ENCODE results near the gene HOXA4.

Gene HOXA4

DNA sequence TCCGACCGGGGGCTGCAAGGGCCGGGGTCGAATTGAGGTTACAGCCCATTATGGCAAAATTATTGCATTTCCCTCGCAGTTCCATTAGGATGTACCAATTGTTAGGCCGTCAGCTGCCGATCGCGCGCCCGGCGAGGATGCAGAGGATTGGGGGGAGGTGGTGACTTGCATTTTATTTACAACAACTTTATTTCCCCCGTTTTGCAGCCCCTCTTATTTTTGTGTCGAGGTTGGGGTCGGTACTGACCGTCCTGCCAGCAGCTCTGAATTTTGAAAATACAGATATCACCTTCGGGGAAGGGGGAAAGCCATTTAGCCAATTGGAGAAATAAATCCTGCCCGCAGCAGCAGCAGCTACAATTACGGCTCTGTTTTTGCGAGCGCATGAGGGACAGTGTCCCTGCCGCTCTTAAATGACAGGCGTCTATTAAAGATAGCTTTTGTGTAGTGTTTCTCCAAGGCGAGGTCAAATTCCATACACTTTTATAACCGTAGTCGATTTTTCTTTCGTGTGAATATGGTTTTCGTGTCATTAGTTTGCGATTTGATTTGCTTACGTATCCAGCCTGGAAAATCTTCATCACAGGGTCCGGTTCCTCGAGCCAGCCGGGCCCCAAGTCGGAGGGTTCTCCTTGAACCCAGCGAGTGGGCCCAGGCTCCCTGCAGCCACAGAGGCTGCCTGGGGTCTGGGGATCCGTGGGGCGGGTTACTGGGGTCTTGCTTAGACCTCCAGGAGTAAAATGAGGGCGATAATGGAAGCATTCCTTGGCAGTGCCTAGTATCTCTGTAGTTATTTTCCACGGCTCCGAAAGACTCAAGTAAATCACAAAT lies 13.6 kb upstream of the HOXA4 start:
- peaks cover 9% of the 10 kb centered on the region for H3K4me1 ChIP-seq
- no peak for DNase-seq (ENCODE audit: low spot score in 2 of 2)
- H3K36me3 ChIP-seq (replicated peaks), result peaks cover 57% of the 10 kb centered on the region
- in situ Hi-C loops (cut with MboI; ENCODE audit: low sequenced_read_pairs), result no loop called here
- no peak overlapping the region for H3K4me3 ChIP-seq
- H3K9me3 ChIP-seq, result no peaks in the 10 kb centered on the region
- H3K27me3 ChIP-seq (ENCODE audit: low read depth), result no peaks in the 10 kb centered on the region

DNA sequence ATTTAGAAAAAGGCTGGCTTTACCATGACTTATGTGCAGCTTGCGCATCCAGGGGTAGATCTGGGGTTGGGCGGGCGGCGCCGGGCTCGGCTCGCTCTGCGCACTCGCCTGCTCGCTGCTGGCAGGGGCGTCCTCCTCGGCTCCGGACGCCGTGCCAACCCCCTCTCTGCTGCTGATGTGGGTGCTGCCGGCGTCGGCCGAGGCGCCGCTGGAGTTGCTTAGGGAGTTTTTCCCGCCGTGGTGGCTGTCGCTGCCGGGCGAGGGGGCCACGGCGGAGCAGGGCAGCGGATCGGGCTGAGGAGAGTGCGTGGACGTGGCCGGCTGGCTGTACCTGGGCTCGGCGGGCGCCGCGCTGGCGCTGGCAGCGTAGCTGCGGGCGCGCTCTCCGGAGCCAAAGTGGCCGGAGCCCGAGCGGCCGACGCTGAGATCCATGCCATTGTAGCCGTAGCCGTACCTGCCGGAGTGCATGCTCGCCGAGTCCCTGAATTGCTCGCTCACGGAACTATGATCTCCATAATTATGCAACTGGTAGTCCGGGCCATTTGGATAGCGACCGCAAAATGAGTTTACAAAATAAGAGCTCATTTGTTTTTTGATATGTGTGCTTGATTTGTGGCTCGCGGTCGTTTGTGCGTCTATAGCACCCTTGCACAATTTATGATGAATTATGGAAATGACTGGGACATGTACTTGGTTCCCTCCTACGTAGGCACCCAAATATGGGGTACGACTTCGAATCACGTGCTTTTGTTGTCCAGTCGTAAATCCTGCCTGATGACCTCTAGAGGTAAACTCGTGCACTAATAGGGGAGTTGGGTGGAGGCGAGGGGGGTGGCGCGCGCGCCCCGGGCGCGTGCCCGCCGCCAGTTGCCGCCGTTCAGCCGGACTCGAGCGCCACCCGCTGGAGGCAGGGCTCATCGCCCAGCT lies 12.7 kb upstream of the HOXA4 start, which contains the start of gene HOXA5:
TSS of gene HOXA5 (minus strand) at position 659 of the 927 bp plus-strand sequence. CDS start at position 585, 74 bp downstream.
- DNase-seq (ENCODE audit: low spot score in 2 of 2), result no peak
- no peaks in the 10 kb centered on the region for H3K9me3 ChIP-seq
- peaks cover 58% of the 10 kb centered on the region for H3K36me3 ChIP-seq (replicated peaks)
- no peak within 1 kb of the TSS for H3K4me3 ChIP-seq
- in situ Hi-C loops (cut with MboI; ENCODE audit: low sequenced_read_pairs), result no loop called here
- peaks cover 2% of the 10 kb centered on the region for H3K4me1 ChIP-seq
- no peaks in the 10 kb centered on the region for H3K27me3 ChIP-seq (ENCODE audit: low read depth)

GRCh38 chr7:27142580-27143022 lies 12.0 kb upstream of the HOXA4 start:
- in situ Hi-C loops (cut with MboI; ENCODE audit: low sequenced_read_pairs), result no loop called here
- Histone ChIP-seq H3K36me3 (replicated peaks) (peaks cover 65% of the 10 kb centered on the region), H3K4me1 (0 out of 2 replicates have a peak, but pooled peaks cover 2% of the 10 kb centered on the region), H3K4me3 (no peak overlapping the region), H3K27me3 (ENCODE audit: low read depth) (no peaks in the 10 kb centered on the region), H3K9me3 (no peaks in the 10 kb centered on the region)
- DNase-seq (ENCODE audit: low spot score in 2 of 2), result no peak

DNA sequence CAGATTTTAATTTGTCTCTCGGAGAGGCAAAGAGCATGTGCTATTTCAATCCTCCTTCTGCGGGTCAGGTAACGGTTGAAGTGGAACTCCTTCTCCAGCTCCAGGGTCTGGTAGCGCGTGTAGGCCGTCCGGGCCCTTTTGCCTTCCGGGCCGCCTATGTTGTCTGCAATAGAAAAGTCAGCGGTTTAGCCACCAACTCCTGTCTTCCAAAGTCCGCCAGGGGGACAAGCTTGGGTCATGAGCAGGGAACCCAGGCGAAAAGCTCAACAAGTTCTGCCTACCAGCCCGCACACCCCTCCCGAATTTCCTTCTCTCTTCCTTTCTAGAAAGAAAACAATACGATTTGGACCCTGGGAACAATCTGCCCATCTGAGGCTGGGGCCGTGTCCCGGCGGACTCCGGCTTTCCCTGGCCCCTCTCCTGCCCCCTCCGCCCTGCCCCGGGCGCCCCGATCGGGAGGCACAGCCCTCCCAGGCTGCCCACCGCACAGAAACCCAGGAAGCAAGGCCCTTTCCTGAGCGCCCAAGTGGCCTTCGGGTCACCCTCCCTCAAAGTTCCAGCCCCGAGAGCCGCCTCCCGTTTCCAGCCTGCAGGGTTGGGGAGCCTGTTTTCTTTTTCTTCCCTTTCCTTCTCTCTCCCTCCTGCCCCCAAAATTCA lies 11.5 kb upstream of the HOXA4 start:
- DNase-seq (ENCODE audit: low spot score in 2 of 2), result no peak
- 0 out of 2 replicates have a peak, but pooled peaks cover 2% of the 10 kb centered on the region for H3K4me1 ChIP-seq
- no peaks in the 10 kb centered on the region for H3K27me3 ChIP-seq (ENCODE audit: low read depth)
- no peaks in the 10 kb centered on the region for H3K9me3 ChIP-seq
- H3K36me3 ChIP-seq (replicated peaks), result peaks cover 65% of the 10 kb centered on the region
- in situ Hi-C loops (cut with MboI; ENCODE audit: low sequenced_read_pairs), result no loop called here
- H3K4me3 ChIP-seq, result no peak overlapping the region

DNA sequence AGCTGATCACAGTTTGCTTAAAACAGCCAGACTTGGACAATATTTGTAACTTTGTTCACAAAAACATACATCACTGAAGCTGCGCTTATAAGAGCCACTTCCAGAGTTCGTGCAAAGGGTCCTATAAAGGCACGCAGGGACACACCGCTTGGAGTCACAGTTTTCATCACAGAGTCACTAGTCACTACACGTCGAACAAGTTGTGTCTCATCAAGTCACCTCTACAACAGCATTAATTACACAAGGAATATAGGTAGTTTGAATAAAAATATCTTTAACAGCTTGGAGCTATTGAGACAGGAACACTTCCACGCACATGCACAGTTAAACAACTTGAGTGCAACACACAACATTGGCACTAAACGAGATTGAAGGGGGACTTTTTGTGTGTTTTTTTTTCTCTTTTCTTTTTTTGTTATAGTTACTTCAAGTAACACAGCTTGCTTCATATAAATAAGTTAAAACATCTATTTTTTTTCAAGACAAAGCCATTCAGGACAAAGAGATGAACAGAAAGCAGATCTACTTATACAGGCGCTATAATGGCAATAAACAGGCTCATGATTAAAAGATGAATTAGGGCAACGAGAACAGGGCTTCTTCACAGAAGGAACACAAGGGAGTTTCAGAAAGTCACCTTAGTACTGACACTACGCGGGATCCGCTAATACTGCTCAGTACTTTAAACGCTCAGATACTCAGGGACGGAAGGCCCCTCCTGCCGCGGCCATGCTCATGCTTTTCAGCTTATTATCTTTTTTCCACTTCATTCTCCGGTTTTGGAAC lies 10.8 kb upstream of the HOXA4 start:
- DNase-seq (ENCODE audit: low spot score in 2 of 2), result no peak
- peaks cover 58% of the 10 kb centered on the region for H3K36me3 ChIP-seq (replicated peaks)
- in situ Hi-C loops (cut with MboI; ENCODE audit: low sequenced_read_pairs), result no loop called here
- H3K4me3 ChIP-seq, result no peak overlapping the region
- no peaks in the 10 kb centered on the region for H3K27me3 ChIP-seq (ENCODE audit: low read depth)
- H3K4me1 ChIP-seq, result 0 out of 2 replicates have a peak, but pooled peaks cover 2% of the 10 kb centered on the region
- no peaks in the 10 kb centered on the region for H3K9me3 ChIP-seq

DNA sequence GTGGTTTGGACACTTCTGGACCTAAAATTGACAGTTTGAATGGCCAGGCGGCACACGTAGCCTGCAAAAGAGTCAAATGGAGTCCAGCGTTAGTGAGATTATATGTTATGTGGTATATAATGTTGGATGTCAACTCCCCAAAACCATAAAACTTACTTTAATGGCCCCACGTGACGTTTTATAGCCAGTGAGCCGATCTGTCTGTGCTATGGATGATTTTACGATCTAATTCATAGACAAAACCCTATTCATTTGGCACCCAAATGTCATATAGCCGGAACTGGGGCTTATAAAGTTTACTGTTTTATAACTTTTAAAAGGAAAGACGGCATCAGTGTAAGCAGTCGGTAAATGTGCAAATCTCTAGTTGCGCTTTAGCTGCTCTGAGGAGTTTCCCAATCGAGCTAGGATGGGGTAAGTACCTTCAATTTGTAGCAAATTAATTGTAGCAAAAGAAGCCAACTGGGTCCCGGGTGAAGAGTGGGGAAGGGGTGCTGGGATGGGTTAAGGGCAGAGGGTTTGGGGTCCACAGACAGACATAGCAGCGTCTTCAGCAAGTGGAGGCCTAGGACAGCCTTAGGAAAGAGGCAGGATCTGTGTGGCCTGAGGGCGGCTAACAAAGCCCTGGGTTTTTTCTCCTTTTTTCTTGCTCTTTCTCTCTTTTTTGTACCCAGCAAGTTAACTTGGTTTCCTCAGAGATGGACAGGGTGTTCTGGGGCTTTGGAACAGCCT lies 9.7 kb upstream of the HOXA4 start:
- no peaks in the 10 kb centered on the region for H3K27me3 ChIP-seq (ENCODE audit: low read depth)
- H3K4me3 ChIP-seq, result no peak overlapping the region
- no peaks in the 10 kb centered on the region for H3K9me3 ChIP-seq
- H3K36me3 ChIP-seq (replicated peaks), result peaks cover 47% of the 10 kb centered on the region
- 0 out of 2 replicates have a peak, but pooled peaks cover 2% of the 10 kb centered on the region for H3K4me1 ChIP-seq
- DNase-seq (ENCODE audit: low spot score in 2 of 2), result no peak
- in situ Hi-C loops (cut with MboI; ENCODE audit: low sequenced_read_pairs), result no loop called here

GRCh38 chr7:27139334-27140125 lies 9.0 kb upstream of the HOXA4 start:
- in situ Hi-C loops (cut with MboI; ENCODE audit: low sequenced_read_pairs), result no loop called here
- no peak for DNase-seq (ENCODE audit: low spot score in 2 of 2)
- Histone ChIP-seq H3K4me1 (0 out of 2 replicates have a peak, but pooled peaks cover 2% of the 10 kb centered on the region), H3K9me3 (no peaks in the 10 kb centered on the region), H3K27me3 (ENCODE audit: low read depth) (no peaks in the 10 kb centered on the region), H3K4me3 (no peak overlapping the region), H3K36me3 (replicated peaks) (peaks cover 40% of the 10 kb centered on the region)

- no peak for DNase-seq (ENCODE audit: low spot score in 2 of 2)
- H3K36me3 ChIP-seq (replicated peaks), result peaks cover 34% of the 10 kb centered on the region
- no peaks in the 10 kb centered on the region for H3K27me3 ChIP-seq (ENCODE audit: low read depth)
- no peaks in the 10 kb centered on the region for H3K9me3 ChIP-seq
- in situ Hi-C loops (cut with MboI; ENCODE audit: low sequenced_read_pairs), result no loop called here
- no peak overlapping the region for H3K4me3 ChIP-seq
- 0 out of 2 replicates have a peak, but pooled peaks cover 2% of the 10 kb centered on the region for H3K4me1 ChIP-seq
Observed at GRCh38 chr7:27138985-27139333, 8.4 kb upstream of the HOXA4 start.

- Histone ChIP-seq H3K4me3 (no peak overlapping the region), H3K27me3 (ENCODE audit: low read depth) (no peaks in the 10 kb centered on the region), H3K36me3 (replicated peaks) (peaks cover 29% of the 10 kb centered on the region), H3K9me3 (no peaks in the 10 kb centered on the region), H3K4me1 (0 out of 2 replicates have a peak, but pooled peaks cover 2% of the 10 kb centered on the region)
- in situ Hi-C loops (cut with MboI; ENCODE audit: low sequenced_read_pairs), result no loop called here
- no peak for DNase-seq (ENCODE audit: low spot score in 2 of 2)
Observed at GRCh38 chr7:27138472-27138871, 7.9 kb upstream of the HOXA4 start.

DNA sequence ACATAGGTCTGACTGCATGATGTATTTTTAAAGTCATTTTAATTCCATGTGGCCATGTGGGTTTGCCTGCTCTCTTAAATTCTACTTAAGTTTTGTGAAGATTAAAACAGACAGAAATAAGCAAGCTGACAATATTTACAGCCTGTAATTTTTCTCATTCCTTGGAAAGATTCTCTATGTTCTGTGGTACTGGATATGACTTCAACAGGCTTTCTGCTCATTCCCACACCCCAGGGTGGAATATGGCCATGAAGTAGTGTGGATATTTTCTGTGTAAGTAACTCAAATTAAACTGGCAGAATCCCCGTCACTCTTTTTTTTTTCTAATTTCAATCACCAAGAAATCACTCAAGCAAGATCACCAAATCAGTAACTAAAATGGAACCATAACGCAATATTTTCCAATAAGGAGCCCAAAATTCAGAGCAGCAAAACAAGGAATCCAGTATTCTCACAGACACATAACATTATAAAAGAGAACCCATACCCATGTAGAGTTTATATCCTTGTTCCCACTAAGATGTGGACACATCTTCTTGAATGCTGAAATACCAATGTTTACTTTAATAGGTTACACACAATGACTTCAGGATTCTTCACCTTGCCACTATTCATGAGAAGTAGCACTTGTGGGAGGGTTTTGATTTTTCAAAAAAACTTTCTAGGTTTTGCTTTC lies 7.2 kb upstream of the HOXA4 start:
- Histone ChIP-seq H3K9me3 (no peaks in the 10 kb centered on the region), H3K4me3 (no peak overlapping the region), H3K4me1 (0 out of 2 replicates have a peak, but pooled peaks cover 2% of the 10 kb centered on the region), H3K27me3 (ENCODE audit: low read depth) (no peaks in the 10 kb centered on the region), H3K36me3 (replicated peaks) (peaks cover 26% of the 10 kb centered on the region)
- DNase-seq (ENCODE audit: low spot score in 2 of 2), result no peak
- in situ Hi-C loops (cut with MboI; ENCODE audit: low sequenced_read_pairs), result no loop called here

DNA sequence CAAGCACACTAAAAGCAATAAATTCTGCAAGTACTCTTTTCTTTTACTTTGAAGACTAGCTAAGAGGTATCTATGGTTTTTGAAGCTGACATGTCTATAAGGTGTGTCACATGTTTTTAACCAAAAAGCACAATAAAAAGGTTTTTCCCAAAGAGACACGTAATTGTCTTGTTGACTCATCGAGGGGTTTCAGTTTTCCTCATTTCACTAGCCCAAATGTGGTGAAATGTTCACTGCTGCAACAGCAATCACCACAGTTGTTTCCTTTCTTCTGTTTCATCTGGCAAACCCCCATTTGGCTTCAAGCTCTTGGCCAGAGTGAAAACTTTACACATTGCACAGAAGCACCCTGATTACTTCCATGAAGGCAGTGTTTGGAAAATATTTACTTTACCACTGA lies 3.8 kb upstream of the HOXA4 start:
- H3K36me3 ChIP-seq (replicated peaks), result peaks cover 18% of the 10 kb centered on the region
- H3K4me3 ChIP-seq, result no peak overlapping the region
- in situ Hi-C loops (cut with MboI; ENCODE audit: low sequenced_read_pairs), result no loop called here
- H3K9me3 ChIP-seq, result no peaks in the 10 kb centered on the region
- 0 out of 2 replicates have a peak, but pooled peaks cover 2% of the 10 kb centered on the region for H3K4me1 ChIP-seq
- no peaks in the 10 kb centered on the region for H3K27me3 ChIP-seq (ENCODE audit: low read depth)
- DNase-seq (ENCODE audit: low spot score in 2 of 2), result no peak

Measured in HAP-1 (cell line).